Neural cell (in vitro differentiated cells): ENCODE measurements around the gene AVPI1. TPM values are rescaled to one million over a fixed set of nuclear protein-coding genes. Genes with fewer than 3 reads are reported as not detected.

Experiments used
- H2AFZ ChIP-seq: fragments of 200-600, 300-800 bp; sonication (generic), shearing (Covaris generic); 2 replicates; pipeline ENCODE4 v1.6.0; 2014; ENCODE audit warnings: low read depth, mild to moderate bottlenecking, antibody characterized with exemption, low read length, moderate library complexity
- H3F3A ChIP-seq: fragments of 200-600 bp; shearing (Covaris generic); 2 replicates; pipeline ENCODE4 v1.6.1; 2016; ENCODE audit warnings: mild to moderate bottlenecking, moderate library complexity, mixed read lengths, antibody characterized with exemption, low read length; ENCODE audit not compliant: insufficient read depth, poor library complexity, severe bottlenecking
- H3K27ac ChIP-seq: fragments of 200-600, 300-800 bp; sonication (generic), shearing (Covaris generic); 2 replicates; pipeline ENCODE4 v1.5.1; 2014; ENCODE audit warnings: mild to moderate bottlenecking, low read length, moderate library complexity
- H3K27me3 ChIP-seq: fragments of 300-800, 200-600 bp; sonication (generic), shearing (Covaris generic); 2 replicates; pipeline ENCODE4 v1.6.0; 2014; ENCODE audit warnings: mild to moderate bottlenecking, low read depth, low read length, moderate library complexity; ENCODE audit not compliant: insufficient read depth
- H3K36me3 ChIP-seq: fragments of 300-800, 200-600 bp; sonication (generic), shearing (Covaris generic); 2 replicates; pipeline ENCODE4 v1.5.1; 2014; ENCODE audit warnings: mild to moderate bottlenecking, antibody characterized with exemption, low read length, moderate library complexity; ENCODE audit not compliant: insufficient read depth
- H3K4me2 ChIP-seq: fragments of 300-800, 200-600 bp; sonication (generic), shearing (Covaris generic); 2 replicates; pipeline ENCODE4 v1.6.0; 2014; ENCODE audit warnings: mild to moderate bottlenecking, low read length
- H3K4me3 ChIP-seq: fragments of 300-800, 200-600 bp; sonication (generic), shearing (Covaris generic); 2 replicates; pipeline ENCODE4 v1.5.1; 2014; ENCODE audit warnings: mild to moderate bottlenecking, low read length, moderate library complexity
- H3K79me2 ChIP-seq: fragments of 200-600 bp; shearing (Covaris generic); replicated peaks from 2 replicates; pipeline ENCODE4 v1.6.0; 2014; ENCODE audit warnings: mild to moderate bottlenecking, low read length, moderate library complexity; ENCODE audit not compliant: insufficient read depth
- H3K9ac ChIP-seq: fragments of 300-800, 200-600 bp; sonication (generic), shearing (Covaris generic); 2 replicates; pipeline ENCODE4 v1.6.1; 2016; ENCODE audit warnings: mild to moderate bottlenecking, low read length, mixed read lengths
- H3K9me2 ChIP-seq: fragments of 200-600 bp; shearing (Covaris generic); 2 replicates; pipeline ENCODE4 v1.6.1; 2016; ENCODE audit warnings: mild to moderate bottlenecking, low read length, mixed read lengths; ENCODE audit not compliant: insufficient read depth
- H3K9me3 ChIP-seq: fragments of 200-600, 300-800 bp; sonication (generic), shearing (Covaris generic); 2 replicates; pipeline ENCODE4 v1.6.1; 2016; ENCODE audit warnings: mild to moderate bottlenecking, mixed run types, low read length, moderate library complexity, mixed read lengths
- H4K20me1 ChIP-seq: fragments of 200-600 bp; shearing (Covaris generic); 2 replicates; pipeline ENCODE4 v1.6.1; 2016; ENCODE audit warnings: mild to moderate bottlenecking, mixed run types; ENCODE audit not compliant: insufficient read depth
- EP300 ChIP-seq: fragments of 450-650 bp; conservative IDR thresholded peaks from 2 replicates; pipeline ENCODE4 v1.6.1; 2014; ENCODE audit warnings: antibody characterized with exemption, mild to moderate bottlenecking, moderate library complexity; ENCODE audit not compliant: poor library complexity, severe bottlenecking
- EZH2 ChIP-seq: fragments of 200-600, 300-800 bp; shearing (Covaris generic), sonication (generic); IDR thresholded peaks from 2 replicates; pipeline ENCODE4 v1.6.1; 2014; ENCODE audit warnings: antibody characterized with exemption, low read length, borderline replicate concordance, mild to moderate bottlenecking; ENCODE audit not compliant: insufficient read depth, poor library complexity, severe bottlenecking
- MXI1 ChIP-seq: fragments of 450-650 bp; conservative IDR thresholded peaks from 2 replicates; pipeline ENCODE4 v1.6.1; 2014; ENCODE audit warnings: antibody characterized with exemption, mild to moderate bottlenecking; ENCODE audit not compliant: poor library complexity, severe bottlenecking
- POLR2AphosphoS5 ChIP-seq: IDR thresholded peaks from 2 replicates; pipeline ENCODE4 v1.6.1; 2012
- RAD21 ChIP-seq: fragments of 450-650 bp; conservative IDR thresholded peaks from 2 replicates; pipeline ENCODE4 v1.6.1; 2014; ENCODE audit warnings: antibody characterized with exemption, mild to moderate bottlenecking, moderate library complexity
- SMC3 ChIP-seq: fragments of 450-650 bp; conservative IDR thresholded peaks from 2 replicates; pipeline ENCODE4 v1.6.1; 2014; ENCODE audit warnings: antibody characterized with exemption, mild to moderate bottlenecking, moderate library complexity; ENCODE audit not compliant: poor library complexity
- TAF1 ChIP-seq: IDR thresholded peaks from 2 replicates; pipeline ENCODE4 v1.6.1; 2012; ENCODE audit warnings: low read depth
- polyA plus RNA-seq: library from polyadenylated mRNA; depleted of rRNA; stranded (reverse); fragments of >200 nt; gene quantifications from 2 replicates; pipeline ENCODE4 v1.2.3, GENCODE V29; 2014
- TF ChIP-seq, protein P1 (sequence below): fragments of 450-650 bp; IDR thresholded peaks from 2 replicates; pipeline ENCODE4 v1.5.1; 2014; ENCODE audit warnings: antibody characterized with exemption, mild to moderate bottlenecking, moderate library complexity; ENCODE audit not compliant: poor library complexity, severe bottlenecking
- TF ChIP-seq, protein P2 (sequence below): IDR thresholded peaks from 2 replicates; pipeline ENCODE4 v1.6.1; 2012; ENCODE audit warnings: borderline replicate concordance

The AVPI1 gene
- polyA plus RNA-seq, 1 donor from 2014 or later: 1.3 TPM

DNA sequence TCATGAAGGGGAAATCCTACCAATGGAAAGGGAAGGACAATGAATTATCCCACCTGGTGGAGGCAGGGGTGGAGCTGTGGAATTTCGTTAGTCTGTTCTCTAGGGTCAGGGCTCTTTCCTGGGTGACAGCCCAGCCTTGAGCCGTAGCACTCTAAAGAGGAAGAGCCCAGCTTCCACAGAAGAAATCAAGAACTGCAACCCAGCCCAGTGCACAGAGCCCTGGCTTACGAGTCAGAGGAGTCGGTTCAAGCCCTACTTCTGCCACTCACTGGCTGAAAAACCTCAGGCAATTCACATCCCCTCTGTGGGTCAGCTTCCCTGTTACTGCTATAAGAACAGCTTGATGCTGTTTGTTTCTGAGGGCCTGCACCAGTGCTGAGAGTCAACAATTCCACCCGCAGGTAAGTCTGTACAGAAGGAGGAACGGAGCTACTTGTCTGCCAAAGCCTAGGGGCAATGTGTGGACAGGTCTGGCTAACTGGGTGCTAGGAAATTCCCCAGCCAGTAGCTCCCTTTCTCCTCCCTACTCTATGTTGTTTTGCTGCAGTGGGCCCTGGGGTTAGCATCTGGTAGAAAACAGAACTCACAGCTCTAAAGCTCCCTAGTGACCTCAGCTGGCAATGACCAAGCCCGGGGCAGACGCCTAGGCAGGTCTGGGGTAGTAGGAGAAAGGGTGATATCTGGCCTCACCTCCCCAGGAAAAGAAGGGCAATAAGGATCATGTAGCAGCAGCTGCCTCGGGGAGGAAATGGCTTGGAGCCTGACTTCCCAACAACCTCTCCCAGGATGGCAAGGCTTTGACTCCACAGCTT lies 3.3 kb downstream of the AVPI1 start:
- Histone ChIP-seq H3K4me2 (no peak overlapping the region), H3K9ac (no peak overlapping the region), H3K9me3 (no peaks in the 10 kb centered on the region), H4K20me1 (no peaks in the 10 kb centered on the region), H2AFZ (no peak overlapping the region), H3K79me2 (no peaks in the 10 kb centered on the region), H3K36me3 (no peaks in the 10 kb centered on the region), H3K27me3 (no peaks in the 10 kb centered on the region), H3K9me2 (no peaks in the 10 kb centered on the region), H3F3A (peaks cover 6% of the 10 kb centered on the region), H3K4me3 (no peak overlapping the region), H3K27ac (no peak overlapping the region)
- TF ChIP-seq, protein P1, sequence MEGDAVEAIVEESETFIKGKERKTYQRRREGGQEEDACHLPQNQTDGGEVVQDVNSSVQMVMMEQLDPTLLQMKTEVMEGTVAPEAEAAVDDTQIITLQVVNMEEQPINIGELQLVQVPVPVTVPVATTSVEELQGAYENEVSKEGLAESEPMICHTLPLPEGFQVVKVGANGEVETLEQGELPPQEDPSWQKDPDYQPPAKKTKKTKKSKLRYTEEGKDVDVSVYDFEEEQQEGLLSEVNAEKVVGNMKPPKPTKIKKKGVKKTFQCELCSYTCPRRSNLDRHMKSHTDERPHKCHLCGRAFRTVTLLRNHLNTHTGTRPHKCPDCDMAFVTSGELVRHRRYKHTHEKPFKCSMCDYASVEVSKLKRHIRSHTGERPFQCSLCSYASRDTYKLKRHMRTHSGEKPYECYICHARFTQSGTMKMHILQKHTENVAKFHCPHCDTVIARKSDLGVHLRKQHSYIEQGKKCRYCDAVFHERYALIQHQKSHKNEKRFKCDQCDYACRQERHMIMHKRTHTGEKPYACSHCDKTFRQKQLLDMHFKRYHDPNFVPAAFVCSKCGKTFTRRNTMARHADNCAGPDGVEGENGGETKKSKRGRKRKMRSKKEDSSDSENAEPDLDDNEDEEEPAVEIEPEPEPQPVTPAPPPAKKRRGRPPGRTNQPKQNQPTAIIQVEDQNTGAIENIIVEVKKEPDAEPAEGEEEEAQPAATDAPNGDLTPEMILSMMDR: no peak
- TF ChIP-seq EP300: no peak
- no peak for TF ChIP-seq POLR2AphosphoS5
- no peak for TF ChIP-seq EZH2
- no peak for TF ChIP-seq SMC3
- no peak for TF ChIP-seq RAD21
- TF ChIP-seq, protein P2, sequence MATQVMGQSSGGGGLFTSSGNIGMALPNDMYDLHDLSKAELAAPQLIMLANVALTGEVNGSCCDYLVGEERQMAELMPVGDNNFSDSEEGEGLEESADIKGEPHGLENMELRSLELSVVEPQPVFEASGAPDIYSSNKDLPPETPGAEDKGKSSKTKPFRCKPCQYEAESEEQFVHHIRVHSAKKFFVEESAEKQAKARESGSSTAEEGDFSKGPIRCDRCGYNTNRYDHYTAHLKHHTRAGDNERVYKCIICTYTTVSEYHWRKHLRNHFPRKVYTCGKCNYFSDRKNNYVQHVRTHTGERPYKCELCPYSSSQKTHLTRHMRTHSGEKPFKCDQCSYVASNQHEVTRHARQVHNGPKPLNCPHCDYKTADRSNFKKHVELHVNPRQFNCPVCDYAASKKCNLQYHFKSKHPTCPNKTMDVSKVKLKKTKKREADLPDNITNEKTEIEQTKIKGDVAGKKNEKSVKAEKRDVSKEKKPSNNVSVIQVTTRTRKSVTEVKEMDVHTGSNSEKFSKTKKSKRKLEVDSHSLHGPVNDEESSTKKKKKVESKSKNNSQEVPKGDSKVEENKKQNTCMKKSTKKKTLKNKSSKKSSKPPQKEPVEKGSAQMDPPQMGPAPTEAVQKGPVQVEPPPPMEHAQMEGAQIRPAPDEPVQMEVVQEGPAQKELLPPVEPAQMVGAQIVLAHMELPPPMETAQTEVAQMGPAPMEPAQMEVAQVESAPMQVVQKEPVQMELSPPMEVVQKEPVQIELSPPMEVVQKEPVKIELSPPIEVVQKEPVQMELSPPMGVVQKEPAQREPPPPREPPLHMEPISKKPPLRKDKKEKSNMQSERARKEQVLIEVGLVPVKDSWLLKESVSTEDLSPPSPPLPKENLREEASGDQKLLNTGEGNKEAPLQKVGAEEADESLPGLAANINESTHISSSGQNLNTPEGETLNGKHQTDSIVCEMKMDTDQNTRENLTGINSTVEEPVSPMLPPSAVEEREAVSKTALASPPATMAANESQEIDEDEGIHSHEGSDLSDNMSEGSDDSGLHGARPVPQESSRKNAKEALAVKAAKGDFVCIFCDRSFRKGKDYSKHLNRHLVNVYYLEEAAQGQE: no peak
- TF ChIP-seq MXI1: no peak
- no peak for TF ChIP-seq TAF1

DNA sequence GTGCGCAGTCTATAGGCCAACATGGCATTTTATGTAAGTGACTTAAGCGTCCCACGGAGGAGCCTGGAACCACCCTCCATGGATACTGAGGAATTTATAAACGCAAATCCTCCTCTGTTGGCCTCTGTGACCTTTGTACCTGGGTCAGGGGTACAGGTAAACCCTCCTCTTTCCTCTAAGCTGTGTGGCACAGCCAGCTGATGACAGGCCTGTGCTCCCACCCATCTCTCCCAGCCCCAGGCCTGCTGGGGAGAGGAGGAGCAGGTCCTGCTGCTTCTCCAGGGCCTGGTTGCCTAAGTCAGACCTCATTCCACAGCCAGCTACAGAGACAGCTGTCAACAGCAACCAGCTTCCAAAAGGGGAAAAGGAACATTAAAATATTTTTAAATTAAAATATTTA lies 5.0 kb downstream of the AVPI1 start:
- Histone ChIP-seq H3F3A (no peaks in the 10 kb centered on the region), H3K4me2 (no peak overlapping the region), H3K36me3 (no peaks in the 10 kb centered on the region), H3K4me3 (no peak overlapping the region), H2AFZ (no peak overlapping the region), H4K20me1 (no peaks in the 10 kb centered on the region), H3K9me3 (no peaks in the 10 kb centered on the region), H3K9ac (no peak overlapping the region), H3K9me2 (no peaks in the 10 kb centered on the region), H3K27me3 (no peaks in the 10 kb centered on the region), H3K27ac (no peak overlapping the region), H3K79me2 (no peaks in the 10 kb centered on the region)
- TF ChIP-seq POLR2AphosphoS5 (no peak), MXI1 (no peak), RAD21 (no peak), SMC3 (no peak), EZH2 (no peak), TAF1 (no peak), EP300 (no peak)
- TF ChIP-seq, protein P2: no peak
- TF ChIP-seq, protein P1: no peak
